GM19240 (cell line): ENCODE data around the gene DUS2.
A peak's percentile ranks its signal among the peaks of the same experiment; 100 is the strongest.

Source experiments
- DNase-seq: peaks from one replicate; pipeline ENCODE4 v3.0.0; 2011; ENCODE audit warnings: low spot score; ENCODE audit not compliant: insufficient read length

DUS2 gene

DNA sequence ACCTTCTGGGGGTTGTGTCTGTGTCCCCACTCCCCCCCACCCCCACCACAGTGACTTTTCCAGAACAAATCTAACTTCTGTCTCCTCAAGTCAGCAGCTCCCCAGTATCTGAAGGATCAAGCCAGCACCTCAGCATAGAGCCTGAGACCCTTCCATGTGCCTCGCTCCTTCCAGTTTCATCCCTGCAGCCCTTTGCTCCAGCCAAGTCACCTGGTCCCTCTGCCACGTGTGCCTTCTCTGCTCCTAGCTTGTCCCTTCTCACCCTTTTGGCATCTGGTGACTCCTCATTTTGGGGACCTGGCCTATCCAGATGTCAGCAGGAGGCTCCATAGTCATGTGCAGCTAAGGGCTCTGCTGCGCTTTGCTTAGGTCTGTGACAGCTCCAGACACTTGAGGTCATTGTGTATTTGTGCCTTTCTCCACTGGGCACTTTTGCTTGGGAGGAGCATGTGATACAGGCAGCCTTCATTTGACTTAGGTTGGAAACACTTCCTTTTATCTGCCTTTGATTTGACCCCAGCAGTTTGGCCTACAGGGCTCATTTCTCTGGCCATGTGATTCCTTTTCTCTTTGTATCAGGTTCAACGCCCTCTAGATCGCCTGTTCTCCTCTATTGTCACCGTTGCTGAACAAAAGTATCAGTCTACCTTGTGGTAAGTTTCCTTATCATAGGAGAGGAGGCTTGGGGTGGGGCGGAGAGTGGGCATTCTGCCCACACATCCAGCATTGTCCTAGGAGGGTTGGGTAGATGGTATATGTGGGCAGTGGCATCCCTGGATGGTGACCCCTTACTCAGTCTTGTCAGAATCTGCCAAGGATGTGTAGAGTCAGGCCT lies 55.0 kb downstream of the DUS2 start:
- no peak for DNase-seq

- DNase-seq = no peak
These were observed 55.8 kb downstream of the DUS2 start for GRCh38 chr16:68078701-68079375.

DNA sequence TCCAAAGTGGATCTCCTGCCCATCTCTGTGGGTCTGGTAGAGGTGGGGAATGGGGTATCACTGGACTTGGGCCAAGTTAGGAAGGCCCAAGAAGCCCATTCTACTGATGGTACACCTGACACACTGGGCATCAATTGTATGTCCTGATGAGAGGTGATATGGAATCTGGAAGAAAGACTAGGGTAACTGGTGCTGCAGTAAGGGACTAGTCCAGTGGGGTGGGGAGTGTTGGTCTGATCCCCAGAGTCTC lies 56.2 kb downstream of the DUS2 start:
- no peak for DNase-seq

DNA sequence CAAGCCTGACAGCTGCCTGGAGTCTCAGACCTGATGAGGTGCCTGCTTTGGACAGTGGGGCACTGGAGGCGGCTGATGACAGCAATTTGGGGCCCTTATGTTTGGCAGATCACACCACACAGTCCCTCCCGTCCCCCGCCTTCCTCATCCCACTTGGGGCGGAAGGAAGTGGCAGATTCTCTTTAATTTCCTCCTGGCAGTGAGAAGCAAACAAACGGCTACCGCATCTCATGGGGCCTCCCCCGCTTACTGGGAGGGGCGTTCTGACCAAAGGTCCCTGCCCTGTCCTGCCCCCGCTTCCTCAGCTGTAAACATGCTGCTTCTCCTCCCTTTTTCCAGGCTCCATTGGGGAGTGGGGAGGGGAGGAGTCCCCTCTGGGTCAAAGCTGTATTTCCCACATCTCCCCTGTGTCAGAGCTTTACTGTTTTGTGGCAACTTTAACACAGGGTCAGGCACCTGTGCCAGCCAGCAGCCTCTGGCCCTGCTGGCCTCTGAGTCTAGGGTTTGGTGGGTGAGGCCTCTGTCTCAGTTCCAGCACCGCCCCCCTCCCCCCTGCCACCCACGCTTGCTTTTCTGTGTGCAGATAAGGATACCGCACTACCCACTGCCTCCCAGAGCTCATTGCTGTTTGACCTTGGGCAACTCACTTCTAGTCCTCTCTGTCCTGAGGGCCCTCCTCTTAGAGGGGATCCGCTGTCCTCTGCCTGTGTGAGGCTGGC lies 56.7 kb downstream of the DUS2 start:
- DNase-seq = no peak

GRCh38 chr16:68081861-68082628 lies 59.0 kb downstream of the DUS2 start:
- DNase-seq = no peak

- DNase-seq = no peak
These were observed 59.6 kb downstream of the DUS2 start for GRCh38 chr16:68082629-68083238.

- no peak for DNase-seq
These were observed 60.2 kb downstream of the DUS2 start for GRCh38 chr16:68083239-68083781.

- DNase-seq = no peak
These were observed 60.9 kb downstream of the DUS2 start for GRCh38 chr16:68083861-68084503.

DNA sequence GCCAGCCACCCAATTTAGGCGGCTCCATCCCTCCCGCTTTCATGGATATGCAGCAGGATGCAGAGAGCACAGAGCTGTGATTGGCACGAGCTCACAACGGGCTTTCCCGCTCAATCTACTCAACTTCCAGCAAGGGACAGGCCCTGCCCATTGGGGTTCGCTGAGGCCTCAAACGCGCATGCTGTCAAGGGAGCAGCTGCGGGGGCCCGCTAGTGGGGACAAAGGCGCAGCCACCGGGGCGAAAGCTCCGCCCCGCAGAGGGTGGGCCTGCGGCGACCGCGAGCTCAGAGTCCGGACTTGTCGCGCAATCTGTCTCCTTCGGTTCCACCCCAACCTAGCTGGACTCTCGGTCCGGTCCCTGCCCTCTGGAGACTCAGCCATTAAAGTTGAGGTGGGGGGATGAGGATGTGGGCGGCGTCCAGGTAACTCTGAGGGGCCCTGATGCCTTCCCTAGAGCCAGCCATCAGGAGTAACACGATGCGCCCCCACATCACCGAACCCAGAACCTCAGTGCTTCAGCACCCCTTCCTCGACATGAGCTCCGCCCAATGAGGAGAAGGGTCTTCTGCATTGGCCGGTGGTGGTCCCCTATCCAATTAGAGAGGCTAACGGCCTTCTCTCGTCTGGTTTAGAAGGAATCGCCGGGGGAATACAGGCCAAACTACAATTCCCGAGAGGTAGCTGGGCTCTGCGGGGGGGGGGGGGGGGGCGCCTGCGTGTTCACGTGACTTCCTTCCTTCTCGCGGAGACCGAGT lies 61.6 kb downstream of the DUS2 start:
- peak; percentile 83 for DNase-seq

GRCh38 chr16:68085259-68086071 lies 62.4 kb downstream of the DUS2 start, which contains the start of gene NFATC3:
Gene NFATC3, plus strand, starts transcription at chr16:68085370. Its CDS starts 312 bp downstream, at chr16:68085682.
- peak; percentile 83 for DNase-seq

GRCh38 chr16:68086336-68086841 lies 63.3 kb downstream of the DUS2 start:
- DNase-seq = no peak

- DNase-seq = no peak
These were observed 63.8 kb downstream of the DUS2 start for GRCh38 chr16:68086860-68087268.

DNA sequence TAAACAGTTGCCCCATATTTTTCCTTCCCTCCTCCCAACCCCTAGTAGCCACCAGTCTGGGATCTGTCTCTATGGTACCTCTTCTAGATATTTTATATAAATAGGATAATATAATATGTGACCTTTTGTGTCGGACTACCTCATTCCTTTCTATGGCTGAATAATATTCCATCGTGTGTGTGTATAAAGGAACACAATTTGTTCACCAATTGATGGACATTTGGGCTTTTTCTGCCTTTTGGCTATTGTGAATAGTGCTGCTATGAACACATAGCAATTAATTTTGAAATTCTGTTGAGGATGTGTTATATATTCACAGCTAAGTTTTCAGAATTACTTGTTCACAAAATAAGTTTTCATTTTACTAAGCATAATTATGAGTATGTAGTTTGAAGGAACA lies 64.6 kb downstream of the DUS2 start:
- DNase-seq = no peak

- no peak for DNase-seq
These were observed 65.3 kb downstream of the DUS2 start for GRCh38 chr16:68088130-68088972.

- no peak for DNase-seq
These were observed 66.0 kb downstream of the DUS2 start for GRCh38 chr16:68089067-68089466.

GRCh38 chr16:68090130-68090529 lies 67.0 kb downstream of the DUS2 start:
- DNase-seq = no peak

DNA sequence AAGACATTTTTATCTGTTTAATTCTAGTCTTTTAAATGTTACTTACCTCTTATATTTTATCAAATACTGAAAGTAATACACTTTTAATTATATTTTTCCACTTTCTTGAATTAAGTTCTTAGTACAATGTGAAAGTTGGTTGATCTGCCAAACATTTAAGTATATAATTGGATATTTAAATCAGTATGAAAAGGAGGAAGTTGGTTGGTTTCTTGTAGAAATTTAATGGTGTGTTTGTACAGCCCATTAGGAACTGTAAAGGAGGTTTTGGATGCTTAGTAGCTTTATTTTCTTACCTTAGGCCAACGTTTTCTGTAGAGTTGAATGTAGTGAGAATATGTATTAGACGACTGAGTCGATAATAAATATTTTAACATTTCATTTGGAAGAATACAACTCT lies 67.4 kb downstream of the DUS2 start:
- DNase-seq = no peak
